ENCODE data around the gene ANGPTL7. TPM values are rescaled to one million over a fixed set of nuclear protein-coding genes. Genes with fewer than 3 reads are reported as not detected.

The ANGPTL7 gene
- total and polyA plus RNA-seq, 9 donors, result 0.31 to 4.4 (median 0.83) TPM

GRCh38 chr1:11180342-11180744, 8.8 kb upstream of the ANGPTL7 start:
- Histone ChIP-seq H3K27ac (ENCODE audit: low read length) (no peak overlapping the region), H3K4me1 (ENCODE audit: control insufficient read depth, insufficient read depth, low read length) (peaks cover 28% of the 10 kb centered on the region)

GRCh38 chr1:11182884-11183283, 6.3 kb upstream of the ANGPTL7 start:
- Histone ChIP-seq H3K4me1 (ENCODE audit: control insufficient read depth, insufficient read depth, low read length) (peaks cover 14% of the 10 kb centered on the region), H3K27me3 (ENCODE audit: control insufficient read depth, insufficient read depth, low read length) (no peaks in the 10 kb centered on the region), H3K9me3 (replicated peaks; ENCODE audit: control insufficient read depth, low read depth, low read length) (no peaks in the 10 kb centered on the region), H3K36me3 (ENCODE audit: control insufficient read depth, insufficient read depth, low read length) (peaks cover 11% of the 10 kb centered on the region), H3K4me3 (ENCODE audit: low read length) (no peak overlapping the region), H3K27ac (ENCODE audit: low read length) (no peak overlapping the region)
- WGBS (ENCODE audit: insufficient coverage), result no CpG with 5 or more reads among the region's 3 CpGs
- no peak for DNase-seq

More at GRCh38 chr1:11180342-11180744, 8.8 kb upstream of the ANGPTL7 start:
- DNase-seq, result no peak
- Histone ChIP-seq H3K4me3 (ENCODE audit: low read length) (no peak overlapping the region), H3K36me3 (ENCODE audit: control insufficient read depth, insufficient read depth, low read length) (peaks cover 8% of the 10 kb centered on the region), H3K27me3 (ENCODE audit: control insufficient read depth, insufficient read depth, low read length) (no peaks in the 10 kb centered on the region), H3K9me3 (replicated peaks; ENCODE audit: control insufficient read depth, low read depth, low read length) (no peaks in the 10 kb centered on the region)

GRCh38 chr1:11184973-11185372, 4.2 kb upstream of the ANGPTL7 start:
- no CpG with 5 or more reads among the region's 1 CpG for WGBS (ENCODE audit: insufficient coverage)

GRCh38 chr1:11187000-11187399, 2.2 kb upstream of the ANGPTL7 start:
- no peak for DNase-seq
- WGBS (ENCODE audit: insufficient coverage), result 100% methylated on average over 1 of the region's 3 CpGs
- Histone ChIP-seq H3K4me1 (ENCODE audit: control insufficient read depth, insufficient read depth, low read length) (peaks cover 6% of the 10 kb centered on the region), H3K27me3 (ENCODE audit: control insufficient read depth, insufficient read depth, low read length) (no peaks in the 10 kb centered on the region), H3K27ac (ENCODE audit: low read length) (peak overlapping the region; percentile 20), H3K9me3 (replicated peaks; ENCODE audit: control insufficient read depth, low read depth, low read length) (no peaks in the 10 kb centered on the region), H3K4me3 (ENCODE audit: low read length) (no peak overlapping the region), H3K36me3 (ENCODE audit: control insufficient read depth, insufficient read depth, low read length) (peaks cover 26% of the 10 kb centered on the region)

More at GRCh38 chr1:11184973-11185372, 4.2 kb upstream of the ANGPTL7 start:
- Histone ChIP-seq H3K9me3 (replicated peaks; ENCODE audit: control insufficient read depth, low read depth, low read length) (no peaks in the 10 kb centered on the region), H3K27ac (ENCODE audit: low read length) (no peak overlapping the region), H3K4me3 (ENCODE audit: low read length) (no peak overlapping the region), H3K4me1 (ENCODE audit: control insufficient read depth, insufficient read depth, low read length) (peaks cover 6% of the 10 kb centered on the region), H3K36me3 (ENCODE audit: control insufficient read depth, insufficient read depth, low read length) (peaks cover 14% of the 10 kb centered on the region), H3K27me3 (ENCODE audit: control insufficient read depth, insufficient read depth, low read length) (no peaks in the 10 kb centered on the region)
- DNase-seq, result no peak

- 57% methylated on average over 1 of the region's 2 CpGs for WGBS (ENCODE audit: insufficient coverage)
- DNase-seq, result peak; percentile 42
- Histone ChIP-seq H3K36me3 (ENCODE audit: control insufficient read depth, insufficient read depth, low read length) (peaks cover 27% of the 10 kb centered on the region), H3K27ac (ENCODE audit: low read length) (peak overlapping the region; percentile 20), H3K27me3 (ENCODE audit: control insufficient read depth, insufficient read depth, low read length) (no peaks in the 10 kb centered on the region), H3K9me3 (replicated peaks; ENCODE audit: control insufficient read depth, low read depth, low read length) (no peaks in the 10 kb centered on the region), H3K4me3 (ENCODE audit: low read length) (no peak overlapping the region), H3K4me1 (ENCODE audit: control insufficient read depth, insufficient read depth, low read length) (peaks cover 6% of the 10 kb centered on the region)
Measured at GRCh38 chr1:11187494-11187893, 1.7 kb upstream of the ANGPTL7 start.

- Histone ChIP-seq H3K4me3 (ENCODE audit: low read length) (no peak overlapping the region), H3K4me1 (ENCODE audit: control insufficient read depth, insufficient read depth, low read length) (peaks cover 6% of the 10 kb centered on the region), H3K27ac (ENCODE audit: low read length) (no peak overlapping the region), H3K9me3 (replicated peaks; ENCODE audit: control insufficient read depth, low read depth, low read length) (no peaks in the 10 kb centered on the region), H3K36me3 (ENCODE audit: control insufficient read depth, insufficient read depth, low read length) (peaks cover 26% of the 10 kb centered on the region), H3K27me3 (ENCODE audit: control insufficient read depth, insufficient read depth, low read length) (no peaks in the 10 kb centered on the region)
- DNase-seq, result peak; percentile 56
- 67% methylated on average over 1 of the region's 2 CpGs for WGBS (ENCODE audit: insufficient coverage)
Measured at GRCh38 chr1:11187931-11188330, 1.2 kb upstream of the ANGPTL7 start.

GRCh38 chr1:11188381-11188780, 774 bp upstream of the ANGPTL7 start:
- DNase-seq, result no peak
- H3K9me3 ChIP-seq (replicated peaks; ENCODE audit: control insufficient read depth, low read depth, low read length), result no peaks in the 10 kb centered on the region
- no peaks in the 10 kb centered on the region for H3K27me3 ChIP-seq (ENCODE audit: control insufficient read depth, insufficient read depth, low read length)
- peaks cover 6% of the 10 kb centered on the region for H3K4me1 ChIP-seq (ENCODE audit: control insufficient read depth, insufficient read depth, low read length)
- peak overlapping the region; percentile 51 for H3K27ac ChIP-seq (ENCODE audit: low read length)
- peaks cover 29% of the 10 kb centered on the region for H3K36me3 ChIP-seq (ENCODE audit: control insufficient read depth, insufficient read depth, low read length)
- WGBS (ENCODE audit: insufficient coverage), result no CpG with 5 or more reads among the region's 1 CpG
- no peak overlapping the region for H3K4me3 ChIP-seq (ENCODE audit: low read length)

- H3K27ac ChIP-seq (ENCODE audit: low read length), result no peak overlapping the region
- H3K4me1 ChIP-seq (ENCODE audit: control insufficient read depth, insufficient read depth, low read length), result no peaks in the 10 kb centered on the region
- H3K27me3 ChIP-seq (ENCODE audit: control insufficient read depth, insufficient read depth, low read length), result no peaks in the 10 kb centered on the region
- no peak overlapping the region for H3K4me3 ChIP-seq (ENCODE audit: low read length)
- DNase-seq, result no peak
- H3K9me3 ChIP-seq (replicated peaks; ENCODE audit: control insufficient read depth, low read depth, low read length), result no peaks in the 10 kb centered on the region
- peaks cover 46% of the 10 kb centered on the region for H3K36me3 ChIP-seq (ENCODE audit: control insufficient read depth, insufficient read depth, low read length)
- 96% methylated on average over 9 of the region's 11 CpGs for WGBS (ENCODE audit: insufficient coverage)
Measured at GRCh38 chr1:11193376-11193775, 4.2 kb downstream of the ANGPTL7 start.

- no peak for DNase-seq
- WGBS (ENCODE audit: insufficient coverage), result 93% methylated on average over 3 of the region's 14 CpGs
- peaks cover 52% of the 10 kb centered on the region for H3K36me3 ChIP-seq (ENCODE audit: control insufficient read depth, insufficient read depth, low read length)
- no peak overlapping the region for H3K4me3 ChIP-seq (ENCODE audit: low read length)
- H3K27ac ChIP-seq (ENCODE audit: low read length), result no peak overlapping the region
- no peaks in the 10 kb centered on the region for H3K4me1 ChIP-seq (ENCODE audit: control insufficient read depth, insufficient read depth, low read length)
- H3K9me3 ChIP-seq (replicated peaks; ENCODE audit: control insufficient read depth, low read depth, low read length), result no peaks in the 10 kb centered on the region
- no peaks in the 10 kb centered on the region for H3K27me3 ChIP-seq (ENCODE audit: control insufficient read depth, insufficient read depth, low read length)
Measured at GRCh38 chr1:11194407-11195176, 5.4 kb downstream of the ANGPTL7 start.

- Histone ChIP-seq H3K36me3 (ENCODE audit: control insufficient read depth, insufficient read depth, low read length) (peaks cover 41% of the 10 kb centered on the region), H3K27me3 (ENCODE audit: control insufficient read depth, insufficient read depth, low read length) (no peaks in the 10 kb centered on the region), H3K4me3 (ENCODE audit: low read length) (no peak overlapping the region), H3K4me1 (ENCODE audit: control insufficient read depth, insufficient read depth, low read length) (no peaks in the 10 kb centered on the region), H3K27ac (ENCODE audit: low read length) (no peak overlapping the region), H3K9me3 (replicated peaks; ENCODE audit: control insufficient read depth, low read depth, low read length) (no peaks in the 10 kb centered on the region)
- WGBS (ENCODE audit: insufficient coverage), result no CpG with 5 or more reads among the region's 2 CpGs
- DNase-seq, result no peak
Measured at GRCh38 chr1:11196945-11197344, 7.8 kb downstream of the ANGPTL7 start.

Data from muscle of leg (tissue), 11 donors.